HUDEP-2 (cell line): ENCODE results near the gene CNKSR3.

Experiments used
- DNase-seq, 76 experiments: peaks; one replicate each; lab custom pipeline; 2025; ENCODE audit not compliant: unreplicated experiment in 76 of 76; lab: John Stamatoyannopoulos, UW

The CNKSR3 gene

DNA sequence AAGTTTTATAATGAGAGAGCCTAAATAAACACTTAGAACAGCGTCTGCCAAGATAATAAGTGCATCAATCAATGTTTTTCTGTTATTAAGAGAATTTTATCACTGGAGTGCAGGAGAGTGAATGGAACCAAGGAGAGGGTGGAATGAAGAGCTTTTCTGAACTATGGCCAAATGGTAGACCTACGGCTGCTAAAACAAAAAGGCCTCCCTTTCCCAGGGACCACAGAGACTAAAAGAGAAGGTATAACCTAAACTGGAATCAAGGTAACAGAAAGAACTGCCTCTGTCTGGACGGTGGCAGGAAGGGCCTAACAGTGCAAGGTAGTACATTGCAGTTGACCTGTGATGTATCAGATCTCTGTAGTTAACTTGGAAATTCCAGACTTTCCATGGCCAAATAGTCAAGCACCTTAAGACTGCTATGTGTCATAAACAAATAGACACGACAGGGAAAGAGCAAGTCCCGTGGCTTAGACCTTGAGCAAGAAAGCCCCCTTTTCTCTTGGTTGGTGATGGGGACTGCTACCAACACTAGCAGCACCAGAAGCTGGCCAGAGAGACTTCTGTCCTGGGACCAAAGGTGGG, 5.5 kb downstream of the CNKSR3 start:
- no peak for DNase-seq

DNA sequence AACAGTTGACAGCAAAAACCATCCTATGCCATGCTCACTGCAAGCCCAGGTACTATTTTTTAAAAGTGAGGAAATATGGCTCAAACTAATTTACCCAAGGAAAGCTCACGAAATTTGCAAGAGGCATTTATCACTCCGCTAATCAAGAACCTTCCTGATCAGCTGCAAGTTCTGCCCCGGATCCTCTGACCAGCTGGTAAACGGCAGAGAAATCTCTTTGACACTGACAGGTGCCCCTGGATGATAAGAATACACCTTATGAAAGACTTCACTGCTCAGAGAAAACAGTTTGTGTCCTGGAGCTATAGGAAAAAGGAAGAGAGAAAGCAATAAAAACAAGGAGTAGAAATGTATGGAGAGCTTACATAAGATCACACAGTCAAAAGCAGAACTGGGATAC, 6.4 kb downstream of the CNKSR3 start:
- peak in 3 of 76 experiments; percentile 18 to 33 (median 24) for DNase-seq

DNA sequence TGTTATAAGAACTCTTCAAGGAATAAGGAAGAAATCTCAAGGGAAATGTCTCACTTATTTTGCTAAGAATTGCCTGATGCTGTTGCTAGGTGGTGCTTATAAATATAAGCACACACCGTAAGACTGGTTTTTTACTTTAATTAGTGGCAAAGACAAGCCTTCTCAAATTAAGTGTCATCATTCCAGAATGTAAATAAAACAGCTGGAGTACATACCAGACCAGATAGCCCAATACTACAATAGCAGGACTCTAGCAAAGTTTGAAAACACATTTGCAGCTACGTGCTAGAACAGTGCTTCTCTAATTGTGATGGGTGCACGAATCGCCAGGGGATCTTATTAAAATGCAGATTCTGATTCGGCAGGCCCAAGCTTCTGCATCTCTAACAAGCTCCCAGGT, 6.8 kb downstream of the CNKSR3 start:
- no peak for DNase-seq

DNA sequence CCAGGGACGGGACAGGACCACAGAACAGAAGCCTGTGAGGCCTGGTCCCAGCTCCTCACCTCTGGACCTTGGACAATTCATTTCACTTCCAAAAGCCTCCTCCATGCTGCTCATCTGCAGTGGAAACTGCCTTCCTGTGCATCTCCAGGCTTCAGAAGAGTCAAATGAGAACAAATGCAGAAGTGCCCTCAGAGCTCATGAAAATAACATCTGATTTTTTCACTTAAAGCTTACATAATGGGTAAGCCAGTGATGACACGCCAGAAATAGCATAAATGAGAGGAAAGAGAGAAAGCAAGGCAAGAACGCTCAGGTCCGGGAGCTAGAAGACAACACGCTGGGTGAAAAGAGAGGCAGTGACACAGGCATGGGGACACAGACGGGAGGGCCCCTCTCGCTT, 7.9 kb downstream of the CNKSR3 start:
- no peak for DNase-seq

DNA sequence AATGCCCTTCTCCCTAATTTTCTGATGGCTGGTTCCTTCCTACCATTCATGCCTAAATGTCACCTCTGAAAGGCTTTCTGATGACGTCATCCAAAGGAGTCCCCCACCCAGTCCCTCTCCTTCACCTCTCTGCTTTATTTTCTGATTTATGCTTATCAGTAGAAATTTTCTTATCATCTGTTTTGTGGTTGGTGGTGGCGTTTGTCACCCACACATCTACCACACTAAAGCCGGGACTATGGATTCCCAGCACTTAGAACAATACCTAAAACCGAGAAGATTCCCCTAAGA, 9.0 kb downstream of the CNKSR3 start:
- DNase-seq = peak in 1 of 76 experiments; percentile 35

DNA sequence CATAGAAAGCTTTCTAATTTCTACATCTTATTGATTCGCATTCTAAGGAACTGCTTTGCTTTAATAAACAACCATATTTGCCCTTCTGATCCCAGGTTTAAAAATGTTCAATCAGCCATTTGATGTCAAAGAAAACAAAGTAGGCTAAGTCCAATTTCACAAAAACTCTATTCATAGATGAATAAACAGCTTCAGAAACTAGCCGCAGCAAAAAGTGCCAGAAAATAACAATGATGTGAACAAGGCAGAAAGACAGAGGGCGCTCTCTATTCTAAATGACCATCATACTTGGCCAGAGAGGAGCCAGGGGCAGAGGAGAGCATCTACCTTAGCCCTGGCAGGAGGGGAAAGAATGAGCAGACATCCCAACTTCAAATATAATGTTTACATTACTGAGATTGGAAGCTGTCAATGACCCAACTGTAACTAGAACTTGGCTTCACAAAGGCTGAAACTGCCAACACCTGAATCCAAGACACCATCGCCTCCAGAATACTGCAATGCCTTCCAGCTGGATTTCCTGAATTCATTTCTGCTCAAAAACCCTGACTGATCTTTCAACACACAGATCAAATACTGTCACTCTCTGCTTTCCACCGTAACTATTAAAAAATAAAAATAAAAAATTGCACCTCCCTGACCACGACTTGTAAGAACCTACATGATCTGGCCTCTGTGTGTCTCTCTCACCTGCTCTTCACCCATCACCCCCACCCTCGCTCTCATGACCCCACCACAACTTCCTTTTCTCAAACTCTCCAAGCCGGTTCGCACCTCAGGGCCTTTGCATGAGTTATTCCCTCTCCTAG, 9.5 kb downstream of the CNKSR3 start:
- peak in 12 of 76 experiments; percentile 16 to 55 (median 30) for DNase-seq

DNA sequence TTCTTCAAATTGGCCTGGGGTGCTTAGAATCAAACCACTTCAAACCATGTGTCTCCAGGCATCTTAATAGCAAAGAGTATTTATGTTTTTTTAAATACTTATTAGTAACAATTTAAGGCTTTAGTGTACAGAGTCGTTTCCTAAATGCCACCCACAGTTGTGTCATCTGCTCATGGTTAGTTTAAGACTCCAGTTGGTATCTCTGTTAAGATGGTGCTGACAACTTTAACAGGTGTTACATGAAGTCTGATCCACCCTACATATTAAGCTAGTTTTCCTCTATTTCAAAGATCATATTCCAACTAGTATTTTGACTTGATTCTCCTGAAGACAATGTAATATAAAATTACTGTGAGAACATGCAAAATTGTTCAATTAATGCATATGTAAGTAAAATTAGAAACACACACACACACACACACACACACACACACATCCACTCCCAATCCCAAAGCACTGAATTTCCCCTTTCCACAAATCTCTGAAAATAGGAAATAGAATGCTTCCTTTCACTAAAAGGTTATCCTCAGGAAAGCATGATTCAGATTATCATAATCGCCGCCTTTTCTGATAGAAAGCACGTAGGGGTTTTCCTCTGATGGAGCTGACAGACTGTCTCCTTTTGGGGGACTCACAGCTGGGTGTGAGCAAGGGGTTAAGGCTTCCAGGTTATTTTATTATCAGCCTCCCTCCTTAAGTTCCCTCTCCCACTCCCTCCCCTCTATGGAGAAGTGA, 10.5 kb downstream of the CNKSR3 start:
- DNase-seq = no peak

DNA sequence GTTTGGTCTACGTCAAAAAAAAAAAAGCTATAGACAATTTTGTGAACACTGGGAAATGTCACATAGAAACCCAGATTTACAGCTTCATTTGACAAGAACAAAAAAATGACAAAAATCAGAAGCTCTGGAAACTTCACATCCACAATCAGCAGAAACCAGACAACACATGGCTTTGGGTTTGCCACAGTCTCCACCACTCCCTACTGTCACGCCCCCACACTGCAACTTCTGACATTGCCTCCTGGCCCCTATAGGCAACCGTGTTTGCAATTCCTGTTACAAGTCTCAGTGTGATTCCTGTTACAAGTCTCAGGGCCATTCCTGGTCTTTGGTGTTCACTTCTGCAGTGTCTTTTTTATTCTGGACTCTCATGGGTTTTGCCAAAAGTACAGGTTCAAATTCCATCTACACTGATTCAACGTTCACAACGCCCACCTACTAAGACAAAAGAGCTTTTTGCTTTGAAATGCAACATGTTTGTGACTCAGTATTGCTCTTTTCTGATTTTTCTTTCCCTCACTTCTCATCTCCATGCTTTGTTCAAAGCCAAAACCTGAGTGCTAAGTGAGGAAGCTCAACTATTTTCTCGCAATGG, 12.0 kb downstream of the CNKSR3 start:
- peak in 8 of 76 experiments; percentile 19 to 63 (median 34) for DNase-seq

DNA sequence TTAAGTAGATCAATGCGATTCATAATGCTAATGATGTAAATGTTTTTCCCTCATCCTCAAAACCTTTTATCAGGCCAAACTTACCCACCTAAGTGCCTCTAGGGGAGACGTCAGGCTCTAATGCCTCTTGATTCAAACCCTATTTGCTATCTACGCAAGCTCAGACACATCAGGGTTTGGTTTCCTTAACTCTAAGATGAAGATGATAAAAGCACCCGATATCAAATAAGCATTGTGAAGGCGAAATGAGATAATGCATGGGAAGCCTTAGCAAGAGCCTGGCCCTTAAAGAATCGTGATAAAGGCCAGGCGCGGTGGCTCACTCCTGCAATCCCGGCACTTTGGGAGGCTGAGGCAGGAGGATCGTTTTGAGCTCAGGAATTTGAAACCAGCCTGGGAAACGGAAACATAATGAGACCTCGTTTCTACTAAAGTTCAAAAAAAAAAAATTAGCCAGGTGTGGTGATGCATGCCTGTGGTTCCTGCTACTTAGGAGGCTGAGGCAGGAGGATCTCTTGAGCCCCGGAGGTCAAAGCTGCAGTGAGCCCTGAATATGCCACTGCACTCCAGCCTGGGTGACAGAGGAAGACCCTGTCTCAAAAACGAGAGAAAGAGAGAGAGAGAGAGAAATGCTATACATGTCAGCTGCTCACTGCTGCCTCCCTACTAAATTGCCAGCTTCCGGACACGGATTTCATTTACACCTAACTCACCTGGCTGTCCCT, 13.5 kb downstream of the CNKSR3 start:
- DNase-seq = peak in 6 of 76 experiments; percentile 18 to 59 (median 30)

DNA sequence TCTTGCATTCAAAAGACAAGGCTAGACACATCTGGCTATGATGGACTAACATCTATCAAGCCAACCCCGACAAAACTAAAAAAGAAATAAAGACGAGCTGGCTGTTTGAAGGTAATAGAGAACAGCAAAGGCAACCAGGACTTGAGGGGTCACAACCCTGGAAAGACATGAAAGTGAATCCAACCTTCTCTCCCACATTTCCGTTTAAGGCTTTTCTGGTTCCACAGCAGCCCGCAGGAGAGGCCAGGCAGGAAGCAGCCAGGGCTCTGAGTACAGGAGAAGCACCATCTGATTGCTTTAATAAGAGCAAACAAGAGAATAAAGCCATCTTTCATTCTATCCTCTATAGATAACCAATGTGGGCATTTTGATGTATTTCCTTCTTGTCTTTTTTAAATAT, 14.3 kb downstream of the CNKSR3 start:
- no peak for DNase-seq

DNA sequence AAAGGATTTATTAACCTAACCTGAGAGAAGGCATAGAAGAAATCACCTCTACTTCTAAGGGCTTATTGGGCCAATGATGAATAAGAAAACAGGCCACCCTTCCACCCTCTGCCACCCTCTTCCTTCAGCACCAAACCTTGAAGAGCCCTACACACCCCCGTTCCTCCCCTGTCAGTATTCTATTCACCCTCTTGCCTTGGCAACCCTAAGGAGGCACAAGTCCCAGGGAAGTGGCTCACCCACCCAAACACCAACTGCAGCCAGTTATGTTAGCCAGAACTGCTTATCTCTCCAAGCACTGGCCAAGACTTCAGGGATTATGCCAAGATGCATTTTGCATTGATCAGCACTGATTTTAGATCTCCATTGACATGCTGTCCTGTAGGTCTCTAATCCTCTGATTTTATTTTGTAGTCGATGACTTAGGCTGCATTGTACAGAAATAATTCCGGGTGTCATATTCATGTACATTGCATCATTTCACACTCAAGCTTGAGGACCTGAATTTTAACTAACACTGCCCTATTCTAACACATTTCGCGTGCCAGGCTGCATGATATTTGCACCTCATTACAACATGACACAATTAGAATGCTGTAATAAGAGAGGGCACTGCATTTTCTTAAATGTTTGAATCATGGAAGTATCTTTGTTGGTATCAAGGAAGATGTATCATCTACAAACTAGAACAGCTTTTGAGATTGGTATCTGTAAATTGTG, 15.7 kb downstream of the CNKSR3 start:
- DNase-seq = peak in 5 of 76 experiments; percentile 20 to 34 (median 21)

DNA sequence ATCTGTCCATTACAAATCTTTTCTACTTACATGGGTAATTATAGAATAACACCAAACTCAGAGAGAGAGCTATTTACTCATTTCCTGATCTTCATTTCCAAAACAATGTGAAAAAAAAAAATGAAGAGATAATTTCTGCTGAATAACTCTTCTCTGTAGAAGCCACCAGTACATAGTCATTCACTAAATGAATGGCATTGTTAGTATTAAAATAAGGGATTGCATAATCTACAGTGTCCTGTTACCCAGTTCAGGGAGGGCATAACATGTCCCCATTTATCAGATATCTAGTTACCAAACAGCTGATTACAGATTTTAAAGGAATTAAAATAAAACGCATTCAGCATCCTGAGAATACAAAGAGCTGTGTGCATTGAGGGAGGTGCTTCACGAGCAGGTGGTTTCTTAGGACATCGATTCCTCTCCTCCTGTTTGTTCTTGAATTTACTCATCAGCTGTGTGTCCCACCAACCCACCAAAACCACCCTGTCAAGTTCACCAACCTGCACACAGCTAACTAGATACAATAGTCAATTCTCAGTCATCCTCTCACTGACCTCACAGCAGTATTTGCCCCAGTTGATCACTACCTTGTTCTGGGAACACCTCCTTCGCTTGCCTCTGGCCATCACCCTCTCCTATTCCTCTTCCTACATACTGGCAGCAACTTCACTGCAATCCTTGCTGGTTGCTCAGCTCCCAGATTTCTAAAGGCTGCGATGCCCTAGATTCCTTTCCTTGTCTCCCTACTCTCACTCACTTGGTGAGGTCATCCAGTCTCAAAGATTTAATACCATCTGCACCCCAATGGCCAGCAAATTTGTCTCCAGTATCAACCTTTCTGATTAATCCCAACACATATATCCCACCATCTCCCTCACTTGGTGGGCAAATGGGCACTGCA, 18.7 kb downstream of the CNKSR3 start:
- DNase-seq = no peak

DNA sequence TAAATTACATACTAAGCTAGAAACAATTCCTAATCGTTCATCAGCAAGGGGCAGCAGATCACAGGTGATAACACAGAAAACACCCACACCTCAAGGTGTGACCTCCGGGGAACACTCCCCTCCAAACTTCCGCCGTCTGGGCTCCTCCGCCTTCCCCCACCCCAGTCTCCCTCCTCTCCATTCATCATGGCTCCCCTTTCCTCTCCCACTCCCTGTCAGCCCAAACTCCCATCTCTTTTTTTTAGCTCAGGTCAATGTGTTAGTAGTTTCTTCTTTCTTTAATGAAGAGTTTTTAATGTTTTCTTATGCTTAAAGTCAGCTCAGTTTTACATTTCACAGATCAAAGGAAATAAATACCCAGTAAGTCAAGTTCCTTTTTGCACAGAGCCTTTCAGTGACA, 20.7 kb downstream of the CNKSR3 start:
- no peak for DNase-seq

DNA sequence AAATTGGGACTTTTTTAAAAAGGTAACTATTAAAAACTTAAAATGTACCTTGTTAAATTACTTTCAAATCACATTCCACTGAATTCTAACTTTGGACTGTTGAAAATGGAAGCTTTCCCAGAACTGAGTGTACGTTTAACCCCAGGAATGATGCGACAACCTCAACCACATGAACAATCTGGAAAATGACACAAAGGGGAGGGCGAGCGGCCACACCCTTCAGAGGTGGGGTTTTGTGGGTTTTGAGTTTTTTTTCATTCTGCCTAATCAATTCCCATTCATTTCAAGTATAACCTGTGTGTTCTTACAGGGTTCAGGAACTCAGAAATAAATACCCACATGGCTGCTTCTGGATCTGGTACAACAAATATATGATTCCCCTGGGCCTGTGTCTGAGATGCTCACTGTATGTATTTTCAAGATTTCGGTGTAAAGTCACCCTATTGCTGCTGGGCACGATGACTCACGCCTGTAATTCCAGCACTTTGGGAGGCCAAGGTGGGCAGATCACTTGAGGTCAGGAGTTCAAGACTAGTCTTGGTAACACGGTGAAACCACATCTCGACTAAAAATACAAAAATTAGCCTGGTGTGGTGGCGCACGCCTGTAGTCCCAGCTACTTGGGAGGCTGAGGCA, 21.6 kb downstream of the CNKSR3 start:
- peak in 2 of 76 experiments; percentile 18 to 20 for DNase-seq

DNA sequence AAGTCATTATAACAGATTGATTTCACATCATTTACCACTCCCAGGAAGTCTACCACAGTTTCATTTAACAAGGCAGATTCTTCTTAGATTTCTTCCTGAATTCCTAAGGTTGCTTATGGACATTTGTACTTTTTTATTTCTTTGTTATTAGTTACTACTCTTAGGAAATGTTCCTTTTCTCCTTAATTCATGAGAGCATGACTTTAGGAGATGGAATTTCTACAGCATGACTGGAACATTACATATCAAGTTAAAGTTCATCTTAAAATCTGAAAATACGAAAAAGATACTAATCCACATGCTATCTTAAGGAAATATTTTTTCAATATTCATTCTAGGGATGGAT, 22.3 kb downstream of the CNKSR3 start:
- no peak for DNase-seq

DNA sequence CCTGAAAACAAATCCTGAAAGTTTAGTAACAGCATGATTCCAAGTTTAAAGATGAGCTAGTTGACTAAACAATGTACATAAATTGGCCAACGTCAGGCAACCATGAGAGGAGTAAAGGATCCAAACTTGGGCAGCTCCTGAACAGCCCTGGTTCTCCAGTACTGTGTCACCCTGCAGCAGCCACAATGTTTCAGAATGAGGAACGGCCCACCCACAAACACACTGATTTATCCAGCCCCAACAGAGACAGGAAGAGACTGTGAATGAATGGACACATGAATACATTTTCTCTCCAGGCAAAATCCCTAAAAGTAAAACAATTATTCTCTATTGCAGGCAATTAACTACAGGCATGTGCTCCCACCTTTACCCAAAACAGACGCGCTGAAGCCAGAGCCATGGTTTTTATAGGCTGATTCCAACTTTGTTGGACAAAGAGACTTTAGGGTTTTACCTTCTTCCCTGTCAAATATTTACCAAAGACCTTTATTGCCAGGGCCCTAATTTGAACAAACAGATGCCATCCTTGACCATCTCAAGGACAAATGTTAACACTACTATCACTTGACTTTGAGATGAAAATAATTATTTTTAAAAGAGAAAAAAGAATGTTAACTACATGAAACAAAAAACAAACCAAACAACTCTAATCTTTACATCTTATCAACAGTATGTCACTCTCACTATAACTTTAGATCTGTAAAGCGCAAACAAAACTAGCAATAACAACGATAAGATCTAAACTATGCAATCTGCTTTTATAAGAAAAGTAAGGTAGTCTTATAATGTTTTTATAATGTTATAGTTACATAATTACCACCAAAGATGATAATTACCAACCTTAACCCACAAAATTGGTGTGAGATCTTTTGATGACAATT, 22.9 kb downstream of the CNKSR3 start:
- no peak for DNase-seq

DNA sequence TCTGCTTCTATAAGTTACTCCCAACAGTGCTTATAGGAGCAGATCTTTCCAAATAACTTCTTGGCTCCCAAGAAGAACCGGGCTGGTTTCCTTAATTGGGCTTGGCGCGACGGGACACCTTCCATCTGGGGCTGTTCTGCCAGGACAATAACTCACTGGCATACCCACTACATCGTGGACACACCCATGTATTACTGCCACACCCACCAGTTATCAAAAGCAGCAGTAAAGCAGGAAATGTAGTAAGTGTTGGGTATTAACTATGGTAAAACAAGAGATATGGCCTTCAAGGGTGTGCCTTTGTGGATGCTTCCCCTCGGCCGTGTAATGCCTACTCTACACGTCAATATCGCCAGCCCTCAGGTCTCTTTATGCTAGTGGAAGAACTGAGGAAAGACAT, 24.7 kb downstream of the CNKSR3 start:
- DNase-seq = peak in 72 of 76 experiments; percentile 26 to 93 (median 68)

DNA sequence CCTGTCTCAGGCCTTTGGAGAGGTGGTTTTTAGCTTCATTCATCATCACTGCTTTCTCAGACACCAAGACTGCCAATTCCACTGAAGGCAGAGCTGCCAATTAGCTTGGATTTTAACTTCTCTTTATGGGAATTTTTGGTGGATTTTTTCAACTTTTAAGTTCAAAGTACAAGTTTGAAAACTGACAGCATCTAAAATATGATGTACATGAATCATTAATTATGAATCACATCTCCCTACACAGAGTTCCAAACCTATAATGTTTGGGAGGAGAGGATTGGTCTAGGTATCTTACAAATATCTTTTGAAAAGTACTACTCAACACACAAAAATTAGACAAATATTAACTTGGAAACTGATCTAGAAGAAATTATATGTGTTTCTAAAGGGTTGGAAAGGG, 25.5 kb downstream of the CNKSR3 start:
- no peak for DNase-seq
